K562 (cell line): Measurements from ENCODE around the gene NPR1. TPM values are rescaled to one million over a fixed set of nuclear protein-coding genes. Genes with fewer than 3 reads are reported as not detected.

ENCODE experiments used
- CHCHD3 ChIP-seq: fragments of 250-450 bp; sonication (Bioruptor Pico); IDR thresholded peaks from 2 replicates; pipeline ENCODE4 v2.1.2; 2022; ENCODE audit warnings: mild to moderate bottlenecking
- CHD2 ChIP-seq: IDR thresholded peaks from 2 replicates; pipeline ENCODE4 v1.6.1; 2011; ENCODE audit warnings: low read depth, low read length
- COPS2 ChIP-seq: fragments of 450-650 bp; conservative IDR thresholded peaks from 2 replicates; pipeline ENCODE4 v1.6.1; 2016; ENCODE audit warnings: mild to moderate bottlenecking, moderate library complexity
- CXXC5 ChIP-seq: fragments of 250-450 bp; sonication (Bioruptor Pico); IDR thresholded peaks from 2 replicates; pipeline ENCODE4 v1.8.0; 2022; ENCODE audit warnings: inconsistent platforms, mild to moderate bottlenecking, moderate library complexity
- ESRRA ChIP-seq: fragments of 450-650 bp; IDR thresholded peaks from 2 replicates; pipeline ENCODE4 v1.6.1; 2014; ENCODE audit warnings: low read depth, mild to moderate bottlenecking, moderate library complexity, borderline replicate concordance
- FOS ChIP-seq: IDR thresholded peaks from 3 replicates; pipeline ENCODE4 v1.6.1; 2011; ENCODE audit not compliant: insufficient read length; ENCODE audit errors: extremely low read depth
- ILF3 ChIP-seq: fragments of 450-650 bp; IDR thresholded peaks from 2 replicates; pipeline ENCODE4 v1.6.1; 2018; ENCODE audit warnings: antibody characterized with exemption, mild to moderate bottlenecking, moderate library complexity, borderline replicate concordance
- KLF13 ChIP-seq: fragments of 450-650 bp; IDR thresholded peaks from 2 replicates; pipeline ENCODE4 v1.6.1; 2016; ENCODE audit warnings: missing genetic modification characterization, low read depth, mild to moderate bottlenecking, missing compliant biosample characterization, moderate library complexity, borderline replicate concordance
- NFYB ChIP-seq: IDR thresholded peaks from 2 replicates; pipeline ENCODE4 v1.6.1; 2011; ENCODE audit warnings: mild to moderate bottlenecking, moderate library complexity; ENCODE audit not compliant: insufficient read length; ENCODE audit errors: extremely low read depth
- PREB ChIP-seq: sonication (generic); formaldehyde crosslinking; IDR thresholded peaks from 2 replicates; pipeline ENCODE4 v1.8.1; 2023; ENCODE audit warnings: mild to moderate bottlenecking, missing genetic modification reagents
- TEAD2 ChIP-seq: fragments of 450-650 bp; IDR thresholded peaks from 2 replicates; pipeline ENCODE4 v1.6.1; 2016; ENCODE audit warnings: missing genetic modification characterization, control low read depth, missing compliant biosample characterization
- ZNF140 ChIP-seq: fragments of 250-450 bp; sonication (Bioruptor Pico); IDR thresholded peaks from 2 replicates; pipeline ENCODE4 v1.8.0; 2021; ENCODE audit warnings: moderate library complexity, mild to moderate bottlenecking, inconsistent platforms
- ZNF23 ChIP-seq: fragments of 250-450 bp; sonication (Bioruptor Pico); IDR thresholded peaks from 2 replicates; pipeline ENCODE4 v1.4.0; 2020; ENCODE audit warnings: mild to moderate bottlenecking
- ZNF592 ChIP-seq: fragments of 450-650 bp; IDR thresholded peaks from 2 replicates; pipeline ENCODE4 v1.6.1; 2017; ENCODE audit warnings: antibody characterized with exemption, mild to moderate bottlenecking
- ZNF668 ChIP-seq: fragments of 250-450 bp; sonication (Bioruptor Pico); IDR thresholded peaks from 2 replicates; pipeline ENCODE4 v1.8.0; 2022; ENCODE audit warnings: mild to moderate bottlenecking, inconsistent platforms
- ZNF699 ChIP-seq: fragments of 250-450 bp; sonication (Bioruptor Pico); IDR thresholded peaks from 2 replicates; pipeline ENCODE4 v1.8.0; 2021; ENCODE audit warnings: mild to moderate bottlenecking, moderate library complexity; ENCODE audit not compliant: insufficient replicate concordance
- ZNF740 ChIP-seq, 3 experiments: fragments of 200-800 bp in 1 of 3; sonication (Bioruptor generic) in 1 of 3; sonication (generic) in 1 of 3; formaldehyde crosslinking in 1 of 3; IDR thresholded peaks; 2 replicates each; pipeline versions ENCODE4 v1.6.1 to v1.8.0; 2016 to 2022; ENCODE audit warnings: mild to moderate bottlenecking in 2 of 3, missing compliant biosample characterization in 2 of 3, missing genetic modification characterization in 2 of 3, missing genetic modification reagents in 1 of 3
- ZNF830 ChIP-seq: fragments of 250-450 bp; sonication (Bioruptor Pico); IDR thresholded peaks from 2 replicates; pipeline ENCODE4 v1.5.0; 2021; ENCODE audit warnings: mild to moderate bottlenecking
- polyA plus RNA-seq, 8 experiments: library from polyadenylated mRNA; depleted of rRNA in 4 of 8; stranded (reverse) in 5 of 8; unstranded in 3 of 8; fragments of >200 nt; fragmentation: Nextera tagmentation in 2 of 8; fragmentation: Illumina TruSeq in 1 of 8; extraction: Ambion mirVana in 2 of 8; extraction: Trizol in 1 of 8; gene quantifications; 2 replicates each; pipeline versions ENCODE4 v1.2.1 to v1.2.3, GENCODE V29; 2011 to 2014; ENCODE audit warnings: inconsistent platforms in 1 of 8, missing spikeins in 1 of 8
- total RNA-seq, 7 experiments: library from RNA; depleted of rRNA in 6 of 7; stranded (reverse); fragments of >200 nt in 6 of 7; fragmentation: Illumina TruSeq in 2 of 7; extraction: Trizol in 2 of 7; gene quantifications; 2 replicates each; pipeline versions ENCODE4 v1.2.1 to v1.2.3, GENCODE V29; 2011 to 2021; ENCODE audit warnings: low replicate concordance in 1 of 7

Gene NPR1
- total and polyA plus RNA-seq, 9 of the 15 experiments (the other 6 are each of a cell fraction or from before 2014, with no cell fraction given), result 0.05 to 0.16 (median 0.06) TPM; not detected in 6

- TF ChIP-seq KLF13 (tag), result no peak; the same call in 1 of the 2 replicates
- no peak for TF ChIP-seq COPS2
- TF ChIP-seq ZNF830 (CRISPR knock-in tag), result no peak
- TF ChIP-seq CHCHD3 (CRISPR knock-in tag), result no peak
- TF ChIP-seq NFYB, result peak; percentile 69
- 0 out of 2 replicates have a peak, but pooled peaks have one; percentile 8 for TF ChIP-seq ESRRA
- TF ChIP-seq ZNF699, result no peak
- no peak for TF ChIP-seq TEAD2 (tag)
- peak; percentile 96 for TF ChIP-seq FOS
- peak; percentile 85 for TF ChIP-seq CHD2
- no peak for TF ChIP-seq PREB (CRISPR knock-in tag)
- no peak for TF ChIP-seq ZNF23 (CRISPR knock-in tag)
- peak; percentile 81 for TF ChIP-seq ZNF592
- peak; percentile 69; the same call in 1 of the 2 replicates for TF ChIP-seq ZNF668
- TF ChIP-seq ILF3, result no peak
- peak; percentile 77 for TF ChIP-seq CXXC5 (CRISPR knock-in tag)
- no peak; the same call in 1 of the 2 replicates for TF ChIP-seq ZNF740 (CRISPR knock-in tag; IDR thresholded peaks at IDR 0.05)
- TF ChIP-seq ZNF740 (tag; IDR thresholded peaks at IDR 0.05), result peak in 1 of 2 experiments; percentile 52; a peak in 1 of 4 replicates
- no peak for TF ChIP-seq ZNF140 (CRISPR knock-in tag)
Observed at GRCh38 chr1:153727463-153728304, 49.2 kb downstream of the NPR1 start, which contains the start of gene INTS3 (continued).
